HepG2 (cell line): Measurements from ENCODE around the gene UGT1A7. TPM values are rescaled to one million over a fixed set of nuclear protein-coding genes. Genes with fewer than 3 reads are reported as not detected.

Experiments used
- ARID3A ChIP-seq: IDR thresholded peaks from 2 replicates; pipeline ENCODE4 v1.6.1; 2012; ENCODE audit warnings: low read depth, low read length, improper control_type of control experiment
- ATF4 ChIP-seq, 2 experiments: fragments of 450-650 bp in 1 of 2; sonication (generic) in 1 of 2; formaldehyde crosslinking; IDR thresholded peaks; 2 replicates each; pipeline versions ENCODE4 v1.5.0 to v1.8.0; 2020 to 2022; ENCODE audit warnings: mild to moderate bottlenecking in 1 of 2, missing genetic modification reagents in 1 of 2
- CENPBD1 ChIP-seq: sonication (generic); formaldehyde crosslinking; IDR thresholded peaks from 2 replicates; pipeline ENCODE4 v1.8.0; 2022; ENCODE audit warnings: missing genetic modification reagents, low read depth, mild to moderate bottlenecking, borderline replicate concordance
- HNF1B ChIP-seq: sonication (generic); formaldehyde crosslinking; IDR thresholded peaks from 2 replicates; pipeline ENCODE4 v1.5.1; 2020; ENCODE audit warnings: mild to moderate bottlenecking, moderate library complexity, missing genetic modification reagents
- MBD4 ChIP-seq: IDR thresholded peaks from 2 replicates; pipeline ENCODE4 v1.6.1; 2012; ENCODE audit warnings: low read length, inconsistent platforms, borderline replicate concordance
- NCOR1 ChIP-seq: fragments of 200-600 bp; sonication (generic); IDR thresholded peaks from 2 replicates; pipeline ENCODE4 v1.7.0; 2017; ENCODE audit warnings: antibody characterized with exemption, low read length, borderline replicate concordance
- RCOR2 ChIP-seq: IDR thresholded peaks from 2 replicates; pipeline ENCODE4 v1.6.1; 2016; ENCODE audit warnings: missing biosample characterization, missing genetic modification reagents
- SMAD3 ChIP-seq: sonication (generic); formaldehyde crosslinking; IDR thresholded peaks from 2 replicates; pipeline ENCODE4 v1.4.0; 2020; ENCODE audit warnings: missing genetic modification reagents
- SRSF4 ChIP-seq: fragments of 200-400 bp; formaldehyde crosslinking; IDR thresholded peaks from one replicate; pipeline ENCODE4 v1.6.1; 2018; ENCODE audit warnings: mild to moderate bottlenecking, low read depth, low read length, moderate library complexity; ENCODE audit not compliant: poor library complexity, severe bottlenecking
- ZHX1 ChIP-seq: sonication (generic); formaldehyde crosslinking; IDR thresholded peaks from 2 replicates; pipeline ENCODE4 v1.8.1; 2022; ENCODE audit warnings: low read depth, mild to moderate bottlenecking, missing genetic modification reagents
- ZNF275 ChIP-seq: sonication (generic); formaldehyde crosslinking; IDR thresholded peaks from 2 replicates; pipeline ENCODE4 v1.8.0; 2022; ENCODE audit warnings: missing genetic modification reagents, mild to moderate bottlenecking, inconsistent platforms, borderline replicate concordance
- ZNF280D ChIP-seq: sonication (generic); formaldehyde crosslinking; IDR thresholded peaks from 2 replicates; pipeline ENCODE4 v1.5.1; 2020; ENCODE audit warnings: mild to moderate bottlenecking, missing genetic modification reagents
- ZNF337 ChIP-seq: sonication (generic); formaldehyde crosslinking; IDR thresholded peaks from 2 replicates; pipeline ENCODE4 v1.5.1; 2020; ENCODE audit warnings: missing genetic modification reagents, low read depth, mild to moderate bottlenecking, borderline replicate concordance
- ZNF451 ChIP-seq: sonication (generic); formaldehyde crosslinking; IDR thresholded peaks from 2 replicates; pipeline ENCODE4 v1.5.0; 2020; ENCODE audit warnings: mild to moderate bottlenecking, missing genetic modification reagents
- ZNF768 ChIP-seq: sonication (generic); formaldehyde crosslinking; IDR thresholded peaks from 2 replicates; pipeline ENCODE4 v1.4.0; 2020; ENCODE audit warnings: missing genetic modification reagents
- polyA plus RNA-seq, 8 experiments: library from polyadenylated mRNA; depleted of rRNA in 3 of 8; stranded (reverse) in 7 of 8; unstranded in 1 of 8; fragments of >200 nt; fragmentation: Illumina TruSeq in 4 of 8; extraction: Trizol in 4 of 8; gene quantifications; 2 replicates each; pipeline versions ENCODE4 v1.2.1 to v1.2.3, GENCODE V29; 2011 to 2016; ENCODE audit warnings: low read depth in 4 of 8, missing spikeins in 1 of 8, mixed read lengths in 1 of 8; ENCODE audit not compliant: insufficient read depth in 1 of 8
- total RNA-seq, 5 experiments: library from RNA; depleted of rRNA; stranded (reverse); fragments of >200 nt; fragmentation: Illumina TruSeq; extraction: Trizol; gene quantifications; 2 replicates each; pipeline ENCODE4 v1.2.3, GENCODE V29; 2016; ENCODE audit warnings: low read depth in 1 of 5

The UGT1A7 gene
- total and polyA plus RNA-seq, 2 of the 13 experiments (the other 11 are each of a cell fraction or from before 2014, with no cell fraction given), result not detected

- TF ChIP-seq HNF1B, result peak; percentile 99
- TF ChIP-seq RCOR2, result peak; percentile 92
- peak; percentile 99 for TF ChIP-seq MBD4
- peak; percentile 54; the same call in 1 of the 2 replicates for TF ChIP-seq ZNF275 (CRISPR knock-in tag)
- peak in 1 of 2 experiments; percentile 83; a peak in 2 of 4 replicates for TF ChIP-seq ATF4 (CRISPR knock-in tag; IDR thresholded peaks at IDR 0.05)
- TF ChIP-seq ZHX1 (CRISPR knock-in tag), result no peak
- TF ChIP-seq CENPBD1 (CRISPR knock-in tag), result no peak
- TF ChIP-seq SMAD3, result peak; percentile 90
- TF ChIP-seq ZNF768 (CRISPR knock-in tag), result no peak
- peak; percentile 99 for TF ChIP-seq NCOR1
- TF ChIP-seq ZNF337 (CRISPR knock-in tag), result no peak
- TF ChIP-seq ZNF280D (CRISPR knock-in tag), result peak; percentile 71; the same call in 1 of the 2 replicates
- TF ChIP-seq SRSF4, result no peak
- peak; percentile 97 for TF ChIP-seq ARID3A
- no peak for TF ChIP-seq ZNF451 (CRISPR knock-in tag)
Observed at GRCh38 chr2:233756429-233757081, 74.9 kb downstream of the UGT1A7 start (continued).
